Measurements from ENCODE around the gene HRC. TPM values are rescaled to one million over a fixed set of nuclear protein-coding genes. Genes with fewer than 3 reads are reported as not detected.

HRC gene
- polyA plus RNA-seq, 12 donors: 66.9 to 170 (median 128) TPM; not detected in 1

Other genes with a start within 250 kb of the HRC start
- gene DHDH, start 221.7 kb downstream of the HRC start, polyA plus RNA-seq (ENCODE audit: insufficient read length in 12 of 12): under 1 TPM in 9 of 12 donors, not detected in 3; 0.14 to 0.68 (median 0.37) TPM
- 10 to 100 TPM in 11 of 12 donors, not detected in 1; 28.4 to 50.9 (median 34.7) TPM for gene BAX, start 200.5 kb downstream of the HRC start, polyA plus RNA-seq (ENCODE audit: insufficient read length in 12 of 12)
- gene FTL, start 190.1 kb downstream of the HRC start, polyA plus RNA-seq (ENCODE audit: insufficient read length in 12 of 12): 1,000 to 10,000 TPM in 1 of 12 donors, 100 to 1,000 TPM in 10, not detected in 1; 466 to 1,078 (median 553) TPM
- gene GYS1, start 162.1 kb downstream of the HRC start, polyA plus RNA-seq (ENCODE audit: insufficient read length in 12 of 12): 100 to 1,000 TPM in 1 of 12 donors, 10 to 100 TPM in 10, not detected in 1; 51.4 to 109 (median 87.1) TPM
- 10 to 100 TPM in 11 of 12 donors, not detected in 1; 43.6 to 61.1 (median 49.2) TPM for gene RUVBL2, start 161.5 kb downstream of the HRC start, polyA plus RNA-seq (ENCODE audit: insufficient read length in 12 of 12)
- gene LHB, start 138.3 kb downstream of the HRC start, polyA plus RNA-seq (ENCODE audit: insufficient read length in 12 of 12): not detected
- 1 to 10 TPM in 1 of 12 donors, under 1 TPM in 2, not detected in 9; 0.30 to 2.1 (median 0.59) TPM for gene CGB3, start 131.1 kb downstream of the HRC start, polyA plus RNA-seq (ENCODE audit: insufficient read length in 12 of 12)
- not detected for gene CGB2, start 123.5 kb downstream of the HRC start, polyA plus RNA-seq (ENCODE audit: insufficient read length in 12 of 12)
- gene CGB1, start 118.5 kb downstream of the HRC start, polyA plus RNA-seq (ENCODE audit: insufficient read length in 12 of 12): under 1 TPM in 1 of 12 donors, not detected in 11; 0.30 TPM
- under 1 TPM in 5 of 12 donors, not detected in 7; 0.17 to 0.92 (median 0.48) TPM for gene CGB5, start 111.5 kb downstream of the HRC start, polyA plus RNA-seq (ENCODE audit: insufficient read length in 12 of 12)
- gene CGB8, start 106.3 kb downstream of the HRC start, polyA plus RNA-seq (ENCODE audit: insufficient read length in 12 of 12): 1 to 10 TPM in 1 of 12 donors, under 1 TPM in 6, not detected in 5; 0.27 to 1.2 (median 0.71) TPM
- 1 to 10 TPM in 4 of 12 donors, under 1 TPM in 6, not detected in 2; 0.33 to 2.1 (median 0.84) TPM for gene CGB7, start 97.6 kb downstream of the HRC start, polyA plus RNA-seq (ENCODE audit: insufficient read length in 12 of 12)
- 10 to 100 TPM in 1 of 12 donors, 1 to 10 TPM in 9, not detected in 2; 2.4 to 14.8 (median 5.4) TPM for gene NTF4, start 90.6 kb downstream of the HRC start, polyA plus RNA-seq (ENCODE audit: insufficient read length in 12 of 12)
- gene KCNA7, start 82.7 kb downstream of the HRC start, polyA plus RNA-seq (ENCODE audit: insufficient read length in 12 of 12): 10 to 100 TPM in 3 of 12 donors, 1 to 10 TPM in 8, not detected in 1; 2.3 to 13.2 (median 8.1) TPM
- gene SNRNP70, start 69.9 kb downstream of the HRC start, polyA plus RNA-seq (ENCODE audit: insufficient read length in 12 of 12): 100 to 1,000 TPM; 167 to 329 (median 191) TPM
- gene LIN7B, start 41.0 kb downstream of the HRC start, polyA plus RNA-seq (ENCODE audit: insufficient read length in 12 of 12): 10 to 100 TPM in 6 of 12 donors, 1 to 10 TPM in 4, not detected in 2; 9.1 to 14.9 (median 11.5) TPM
- gene C19orf73, start 36.3 kb downstream of the HRC start, polyA plus RNA-seq (ENCODE audit: insufficient read length in 12 of 12): 1 to 10 TPM in 2 of 12 donors, under 1 TPM in 8, not detected in 2; 0.25 to 1.3 (median 0.53) TPM
- gene PPFIA3, start 35.9 kb downstream of the HRC start, polyA plus RNA-seq (ENCODE audit: insufficient read length in 12 of 12): 10 to 100 TPM in 1 of 12 donors, 1 to 10 TPM in 10, not detected in 1; 4.0 to 38.2 (median 5.9) TPM
- 10 to 100 TPM in 11 of 12 donors, not detected in 1; 21.5 to 51.8 (median 32.3) TPM for gene TRPM4, start 2.4 kb upstream of the HRC start, polyA plus RNA-seq (ENCODE audit: insufficient read length in 12 of 12)
- gene SLC6A16, start 169.8 kb upstream of the HRC start, polyA plus RNA-seq (ENCODE audit: insufficient read length in 12 of 12): 1 to 10 TPM in 8 of 12 donors, under 1 TPM in 2, not detected in 2; 0.72 to 2.1 (median 1.7) TPM
- gene CD37, start 180.0 kb upstream of the HRC start, polyA plus RNA-seq (ENCODE audit: insufficient read length in 12 of 12): 10 to 100 TPM in 10 of 12 donors, 1 to 10 TPM in 1, not detected in 1; 6.8 to 29.3 (median 18.5) TPM
- 100 to 1,000 TPM in 2 of 12 donors, 10 to 100 TPM in 9, not detected in 1; 46.6 to 107 (median 62.5) TPM for gene TEAD2, start 207.0 kb upstream of the HRC start, polyA plus RNA-seq (ENCODE audit: insufficient read length in 12 of 12)
- 1 to 10 TPM in 9 of 12 donors, under 1 TPM in 1, not detected in 2; 0.89 to 3.6 (median 1.6) TPM for gene DKKL1, start 208.5 kb upstream of the HRC start, polyA plus RNA-seq (ENCODE audit: insufficient read length in 12 of 12)
- under 1 TPM in 1 of 12 donors, not detected in 11; 0.26 TPM for gene KASH5, start 232.9 kb upstream of the HRC start, polyA plus RNA-seq (ENCODE audit: insufficient read length in 12 of 12)

Measured in muscle of arm (tissue), 12 donors.